Nucleus accumbens (tissue), 56 donors: ENCODE measurements around the gene CCNT2.
A peak's percentile ranks its signal among the peaks of the same experiment; 100 is the strongest.
"Not testable (repeated sequence)": the region's sequence is repeated elsewhere in the genome, so short reads cannot be mapped to it uniquely, and the experiment has no call there.

Experiments used
- DNase-seq, 56 donors: peaks; one replicate each; lab custom pipeline; 2025; lab: John Stamatoyannopoulos, UW

Gene CCNT2

GRCh38 chr2:134917888-134918525 lies 615 bp upstream of the CCNT2 start:
- peak in 11 of 56 donors; percentile 53 to 98 (median 94) for DNase-seq

- DNase-seq, result peak in 22 of 56 donors; percentile 1 to 74 (median 46)
Observed at GRCh38 chr2:134919341-134920210, 954 bp downstream of the CCNT2 start.

GRCh38 chr2:134924912-134925311 lies 6.3 kb downstream of the CCNT2 start:
- no peak for DNase-seq

- no peak for DNase-seq
Observed at GRCh38 chr2:134926231-134926931, 7.8 kb downstream of the CCNT2 start.

- DNase-seq, result no peak
Observed at GRCh38 chr2:134927195-134927594, 8.6 kb downstream of the CCNT2 start.

GRCh38 chr2:134932864-134933526 lies 14.4 kb downstream of the CCNT2 start:
- DNase-seq, result no peak

GRCh38 chr2:134933732-134934131 lies 15.1 kb downstream of the CCNT2 start:
- no peak for DNase-seq

- DNase-seq, result no peak
Observed at GRCh38 chr2:134934150-134934549, 15.5 kb downstream of the CCNT2 start.

GRCh38 chr2:134934641-134935040 lies 16.0 kb downstream of the CCNT2 start:
- DNase-seq, result no peak

- no peak for DNase-seq
Observed at GRCh38 chr2:134936691-134937090, 18.1 kb downstream of the CCNT2 start.

- DNase-seq, result no peak
Observed at GRCh38 chr2:134943540-134943939, 24.9 kb downstream of the CCNT2 start.

GRCh38 chr2:134944975-134945374 lies 26.4 kb downstream of the CCNT2 start:
- no peak for DNase-seq

GRCh38 chr2:134946073-134946472 lies 27.5 kb downstream of the CCNT2 start:
- no peak for DNase-seq

- DNase-seq, result no peak
Observed at GRCh38 chr2:134949981-134950708, 31.5 kb downstream of the CCNT2 start.

GRCh38 chr2:134950886-134951285 lies 32.3 kb downstream of the CCNT2 start:
- DNase-seq, result no peak

- no peak for DNase-seq
Observed at GRCh38 chr2:134952608-134953007, 34.0 kb downstream of the CCNT2 start.

- DNase-seq, result no peak
Observed at GRCh38 chr2:134954065-134954464, 35.4 kb downstream of the CCNT2 start.

GRCh38 chr2:134955744-134956143 lies 37.1 kb downstream of the CCNT2 start:
- no peak for DNase-seq

- no peak for DNase-seq
Observed at GRCh38 chr2:134957477-134957876, 38.9 kb downstream of the CCNT2 start.

- DNase-seq, result not testable (repeated sequence)
Observed at GRCh38 chr2:134967166-134967565, 48.5 kb downstream of the CCNT2 start.
